ENCODE results near the gene CPSF4L. TPM values are rescaled to one million over a fixed set of nuclear protein-coding genes. Genes with fewer than 3 reads are reported as not detected.
"Not testable (repeated sequence)": the region's sequence is repeated elsewhere in the genome, so short reads cannot be mapped to it uniquely, and the experiment has no call there.

CPSF4L gene
- total RNA-seq, 1 donor from 2014 or later = not detected

GRCh38 chr17:73266796-73267195, 5.1 kb upstream of the CPSF4L start:
- TF ChIP-seq CTCF (IDR thresholded peaks at IDR 0.05) (no peak), EZH2 (IDR thresholded peaks at IDR 0.05) (no peak), EZH2phosphoT487 (IDR thresholded peaks at IDR 0.05) (no peak)
- Histone ChIP-seq H2AFZ (replicated peaks) (no peak overlapping the region), H3K4me3 (no peak overlapping the region), H3K4me2 (no peak overlapping the region), H3K9me3 (ENCODE audit: low read depth) (no peaks in the 10 kb centered on the region), H3K9ac (no peak overlapping the region), H3K79me2 (ENCODE audit: low read depth) (no peaks in the 10 kb centered on the region), H3K27me3 (no peaks in the 10 kb centered on the region), H3K4me1 (peaks cover 24% of the 10 kb centered on the region), H4K20me1 (ENCODE audit: low read depth) (peaks cover 4% of the 10 kb centered on the region), H3F3A (ENCODE audit: low read depth) (peaks cover 21% of the 10 kb centered on the region), H3K36me3 (no peaks in the 10 kb centered on the region), H3K27ac (no peak overlapping the region)
- Mint-ChIP-seq H3K4me3 (no peak overlapping the region), H3K4me1 (peaks cover 25% of the 10 kb centered on the region), H3K36me3 (no peaks in the 10 kb centered on the region), H3K9me3 (peaks cover 2% of the 10 kb centered on the region), H3K27ac (no peak overlapping the region), H3K27me3 (ENCODE audit: insufficient read depth, low read depth) (peaks cover 8% of the 10 kb centered on the region)
- DNase-seq (ENCODE audit: low spot score) = no peak

GRCh38 chr17:73265646-73266640, 4.3 kb upstream of the CPSF4L start:
- H3K4me3 ChIP-seq = no peak overlapping the region
- no peak overlapping the region for H3K4me2 ChIP-seq
- H3K4me3 Mint-ChIP-seq = peak overlapping the region; percentile 57
- TF ChIP-seq EZH2phosphoT487 (IDR thresholded peaks at IDR 0.05) (no peak), CTCF (IDR thresholded peaks at IDR 0.05) (no peak), EZH2 (IDR thresholded peaks at IDR 0.05) (no peak)
- H3K9me3 ChIP-seq (ENCODE audit: low read depth) = no peaks in the 10 kb centered on the region
- H3K4me1 Mint-ChIP-seq = peaks cover 27% of the 10 kb centered on the region
- H3K27me3 ChIP-seq = no peaks in the 10 kb centered on the region
- peaks cover 27% of the 10 kb centered on the region for H3K4me1 ChIP-seq
- DNase-seq (ENCODE audit: low spot score) = no peak
- no peaks in the 10 kb centered on the region for H3K79me2 ChIP-seq (ENCODE audit: low read depth)
- H4K20me1 ChIP-seq (ENCODE audit: low read depth) = peaks cover 4% of the 10 kb centered on the region
- H3K36me3 Mint-ChIP-seq = no peaks in the 10 kb centered on the region
- peak overlapping the region; percentile 76 for H3K27ac Mint-ChIP-seq
- no peak overlapping the region for H2AFZ ChIP-seq (replicated peaks)
- H3F3A ChIP-seq (ENCODE audit: low read depth) = peaks cover 21% of the 10 kb centered on the region
- H3K9me3 Mint-ChIP-seq = peaks cover 2% of the 10 kb centered on the region
- H3K27ac ChIP-seq = no peak overlapping the region
- peaks cover 9% of the 10 kb centered on the region for H3K27me3 Mint-ChIP-seq (ENCODE audit: insufficient read depth, low read depth)
- no peak overlapping the region for H3K9ac ChIP-seq
- H3K36me3 ChIP-seq = no peaks in the 10 kb centered on the region

- H2AFZ ChIP-seq (replicated peaks); H3K36me3 Mint-ChIP-seq; H4K20me1 ChIP-seq (ENCODE audit: low read depth); H3K27ac Mint-ChIP-seq; H3K79me2 ChIP-seq (ENCODE audit: low read depth); H3K27ac ChIP-seq; H3K27me3 Mint-ChIP-seq (ENCODE audit: insufficient read depth, low read depth); H3K9me3 ChIP-seq (ENCODE audit: low read depth); DNase-seq (ENCODE audit: low spot score); H3K36me3 ChIP-seq; H3K9me3 Mint-ChIP-seq; H3K4me2 ChIP-seq; H3K4me3 ChIP-seq; H3K27me3 ChIP-seq; H3K4me3 Mint-ChIP-seq; H3K9ac ChIP-seq: not testable (repeated sequence)
- Histone ChIP-seq H3K4me1 (peaks cover 27% of the 10 kb centered on the region), H3F3A (ENCODE audit: low read depth) (peaks cover 21% of the 10 kb centered on the region)
- H3K4me1 Mint-ChIP-seq = peaks cover 31% of the 10 kb centered on the region
Measured at GRCh38 chr17:73264448-73264847, 2.8 kb upstream of the CPSF4L start.

Data from neural progenitor cell (in vitro differentiated cells).